Activated CD4-positive, alpha-beta memory T cell treated with anti-CD3 and anti-CD28 coated beads for 36 hours (primary cell): ENCODE results near the gene DEDD2. TPM values are rescaled to one million over a fixed set of nuclear protein-coding genes. Genes with fewer than 3 reads are reported as not detected.

Source experiments
- CTCF ChIA-PET: fragments of 350-600 bp; sonication (Branson Sonifier 250); formaldehyde crosslinking; loops from one replicate; lab custom pipeline; 2021; ENCODE audit warnings: antibody characterized with exemption, inconsistent platforms; lab: Charles Lee
- POLR2A ChIA-PET: fragments of 350-600 bp; sonication (Branson Sonifier 250); formaldehyde crosslinking; loops from one replicate; lab custom pipeline; 2021; ENCODE audit warnings: antibody characterized with exemption; lab: Charles Lee
- DNase-seq: peaks from one replicate; pipeline ENCODE4 v3.0.0-alpha.2; 2020
- H3K27ac Mint-ChIP-seq: one replicate; pipeline ENCODE4 v1.8.0; 2021; ENCODE audit warnings: mixed read lengths
- H3K27me3 Mint-ChIP-seq: one replicate; pipeline ENCODE4 v1.8.0; 2021; ENCODE audit warnings: mixed read lengths
- H3K36me3 Mint-ChIP-seq: one replicate; pipeline ENCODE4 v1.8.0; 2021; ENCODE audit warnings: mixed read lengths
- H3K4me1 Mint-ChIP-seq: one replicate; pipeline ENCODE4 v1.8.0; 2021; ENCODE audit warnings: low read depth, mixed read lengths
- H3K4me3 Mint-ChIP-seq: one replicate; pipeline ENCODE4 v1.8.0; 2021; ENCODE audit warnings: mild to moderate bottlenecking, mixed read lengths
- H3K9me3 Mint-ChIP-seq: one replicate; pipeline ENCODE4 v1.8.0; 2021; ENCODE audit warnings: mixed read lengths
- intact Hi-C: fragments of 100-400 bp; cut with micrococcal nuclease; formaldehyde crosslinking; loops from one replicate; pipeline ENCODE4 v1.15.1; 2023
- total RNA-seq, 2 experiments: library from RNA; stranded (reverse); gene quantifications; one replicate each; pipeline ENCODE4 v1.2.3, GENCODE V29; 2021

The DEDD2 gene
- total RNA-seq, 2 experiments from 2014 or later = 31.3 to 33.4 TPM

- Mint-ChIP-seq H3K27me3 (no peaks in the 10 kb centered on the region), H3K4me1 (peaks cover 19% of the 10 kb centered on the region), H3K36me3 (no peaks in the 10 kb centered on the region), H3K9me3 (no peaks in the 10 kb centered on the region), H3K4me3 (no peak overlapping the region), H3K27ac (no peak overlapping the region)
- no peak for DNase-seq
- intact Hi-C loops = no loop called here
- ChIA-PET POLR2A (no interaction called here), CTCF (no interaction called here)
Measured at GRCh38 chr19:42149447-42150202, 67.9 kb downstream of the DEDD2 start.

Other genes with a start within 250 kb of the DEDD2 start
- gene ATP1A3, start 223.4 kb downstream of the DEDD2 start, total RNA-seq = under 1 TPM; 0.64 to 0.85 TPM
- under 1 TPM; 0.73 to 0.90 TPM for gene GRIK5, start 147.5 kb downstream of the DEDD2 start, total RNA-seq
- 10 to 100 TPM; 12.2 to 13.2 TPM for gene ZNF574, start 141.5 kb downstream of the DEDD2 start, total RNA-seq
- gene POU2F2, start 85.2 kb downstream of the DEDD2 start, total RNA-seq = 10 to 100 TPM; 55.6 to 57.3 TPM
- 10 to 100 TPM; 12.3 to 14.9 TPM for gene ZNF526, start 2.6 kb upstream of the DEDD2 start, total RNA-seq
- 10 to 100 TPM; 36.4 to 37.3 TPM for gene GSK3A, start 24.9 kb upstream of the DEDD2 start, total RNA-seq
- gene ERF, start 37.5 kb upstream of the DEDD2 start, total RNA-seq = 10 to 100 TPM; 43.1 to 56.5 TPM
- gene CIC, start 51.6 kb upstream of the DEDD2 start, total RNA-seq = 10 to 100 TPM; 56.9 to 64.2 TPM
- under 1 TPM; 0.61 to 0.81 TPM for gene PRR19, start 84.5 kb upstream of the DEDD2 start, total RNA-seq
- 10 to 100 TPM; 46.6 to 54.7 TPM for gene PAFAH1B3, start 84.9 kb upstream of the DEDD2 start, total RNA-seq
- gene TMEM145, start 95.6 kb upstream of the DEDD2 start, total RNA-seq = under 1 TPM in 1 of 2 experiments, not detected in 1; 0.29 TPM
- gene MEGF8, start 108.0 kb upstream of the DEDD2 start, total RNA-seq = 1 to 10 TPM; 6.0 to 7.2 TPM
- gene CNFN, start 172.6 kb upstream of the DEDD2 start, total RNA-seq = not detected
- gene LIPE, start 209.7 kb upstream of the DEDD2 start, total RNA-seq = 10 to 100 TPM; 31.6 to 31.8 TPM
- gene CXCL17, start 225.3 kb upstream of the DEDD2 start, total RNA-seq = not detected